Prostate gland (tissue), 2 donors: ENCODE results near the gene ILDR1. TPM values are rescaled to one million over a fixed set of nuclear protein-coding genes. Genes with fewer than 3 reads are reported as not detected.

Experiments
- DNase-seq: peaks from one replicate; pipeline ENCODE4 v3.0.0-alpha.2; 2019; ENCODE audit warnings: low spot score
- H3K27ac ChIP-seq, 2 donors: fragments of 200-600 bp; sonication (generic); 2 replicates each; pipeline ENCODE4 v1.5.1; 2017 to 2019
- H3K27me3 ChIP-seq: fragments of 200-600 bp; sonication (generic); replicated peaks from 2 replicates; pipeline ENCODE4 v1.5.1; 2019; ENCODE audit not compliant: insufficient read depth
- H3K36me3 ChIP-seq, 2 donors: fragments of 200-600 bp; sonication (generic); 1 replicate in 1 of 2; 2 replicates in 1 of 2; pipeline versions ENCODE4 v1.5.1 to v1.8.1; 2017 to 2019
- H3K4me1 ChIP-seq: fragments of 200-600 bp; sonication (generic); replicated peaks from 2 replicates; pipeline ENCODE4 v1.5.1; 2019
- H3K4me3 ChIP-seq, 2 donors: fragments of 200-600 bp; sonication (generic); 2 replicates each; pipeline ENCODE4 v1.5.1; 2017 to 2019
- H3K9me3 ChIP-seq: fragments of 200-600 bp; sonication (generic); 2 replicates; pipeline ENCODE4 v1.5.1; 2017
- CTCF ChIP-seq, 4 experiments: fragments of 200-600 bp in 2 of 4; fragments of 450-650 bp in 2 of 4; sonication (generic) in 2 of 4; IDR thresholded peaks; 1 replicate in 3 of 4; 2 replicates in 1 of 4; pipeline ENCODE4 v1.5.1; 2016 to 2019; ENCODE audit warnings: antibody characterized with exemption in 4 of 4, mild to moderate bottlenecking in 2 of 4, moderate library complexity in 2 of 4
- POLR2A ChIP-seq: fragments of 450-650 bp; IDR thresholded peaks from one replicate; pipeline ENCODE4 v1.6.1; 2016; ENCODE audit warnings: antibody characterized with exemption, mild to moderate bottlenecking
- POLR2AphosphoS5 ChIP-seq: sonication (generic); formaldehyde crosslinking; IDR thresholded peaks from one replicate; pipeline ENCODE4 v1.6.1; 2017; ENCODE audit warnings: antibody characterized with exemption
- WGBS: methylation state at CpG from one replicate; pipeline ENCODE4 v1.1.5; 2018; 5-methylcytosine and 5-hydroxymethylcytosine counted together
- intact Hi-C: fragments of 100-400 bp; cut with DNase I; formaldehyde crosslinking; loops from one replicate; pipeline ENCODE4 v1.14.2; 2022
- total RNA-seq, 2 donors: library from RNA; depleted of rRNA; stranded (reverse); fragments of >200 nt; gene quantifications; one replicate each; pipeline ENCODE4 v1.1.0, GENCODE V29; 2016

ILDR1 gene
- total RNA-seq, 2 donors from 2014 or later, result 8.0 to 8.3 TPM

- WGBS, result 97% methylated on average over 2 of the region's 2 CpGs
- Histone ChIP-seq H3K27ac (no peak overlapping the region), H3K4me1 (peaks cover 4% of the 10 kb centered on the region), H3K4me3 (no peak overlapping the region), H3K36me3 (no peaks in the 10 kb centered on the region), H3K27me3 (no peaks in the 10 kb centered on the region), H3K9me3 (no peaks in the 10 kb centered on the region)
- intact Hi-C loops, result no loop called here
- DNase-seq, result no peak
- TF ChIP-seq CTCF (IDR thresholded peaks at IDR 0.05), result no peak
- no peak for TF ChIP-seq POLR2AphosphoS5
- TF ChIP-seq POLR2A, result no peak
Observed at GRCh38 chr3:121996441-121996840, 25.6 kb downstream of the ILDR1 start.

- no peaks in the 10 kb centered on the region for H3K27me3 ChIP-seq
- H3K36me3 ChIP-seq, result no peaks in the 10 kb centered on the region
- TF ChIP-seq POLR2AphosphoS5, result no peak
- peak in 3 of 4 experiments; percentile 36 to 48 (median 46) for TF ChIP-seq CTCF (IDR thresholded peaks at IDR 0.05)
- peak; percentile 49 for DNase-seq
- H3K4me1 ChIP-seq, result peaks cover 4% of the 10 kb centered on the region
- H3K4me3 ChIP-seq, result no peak overlapping the region
- intact Hi-C loops, result no loop called here
- H3K9me3 ChIP-seq, result no peaks in the 10 kb centered on the region
- H3K27ac ChIP-seq, result no peak overlapping the region
- 78% methylated on average over 14 of the region's 14 CpGs for WGBS
Observed at GRCh38 chr3:121995161-121996137, 26.6 kb downstream of the ILDR1 start.

- TF ChIP-seq POLR2A (no peak), CTCF (IDR thresholded peaks at IDR 0.05) (no peak), POLR2AphosphoS5 (no peak)
- H3K9me3 ChIP-seq, result no peaks in the 10 kb centered on the region
- H3K4me3 ChIP-seq, result no peak overlapping the region
- no peak for DNase-seq
- H3K36me3 ChIP-seq, result no peaks in the 10 kb centered on the region
- WGBS, result 95% methylated on average over 3 of the region's 3 CpGs
- intact Hi-C loops, result no loop called here
- H3K27me3 ChIP-seq, result no peaks in the 10 kb centered on the region
- no peak overlapping the region for H3K27ac ChIP-seq
- peaks cover 4% of the 10 kb centered on the region for H3K4me1 ChIP-seq
Observed at GRCh38 chr3:121994551-121994950, 27.5 kb downstream of the ILDR1 start.

GRCh38 chr3:121992601-121993560 is 29.2 kb downstream of the ILDR1 start:
- Histone ChIP-seq H3K4me3 (no peak overlapping the region), H3K9me3 (no peaks in the 10 kb centered on the region), H3K27me3 (no peaks in the 10 kb centered on the region), H3K4me1 (peaks cover 4% of the 10 kb centered on the region), H3K36me3 (no peaks in the 10 kb centered on the region), H3K27ac (no peak overlapping the region)
- intact Hi-C loops, result no loop called here
- TF ChIP-seq POLR2A, result no peak
- TF ChIP-seq CTCF (IDR thresholded peaks at IDR 0.05), result no peak
- no peak for TF ChIP-seq POLR2AphosphoS5
- no peak for DNase-seq
- 94% methylated on average over 31 of the region's 31 CpGs for WGBS
